Measurements from ENCODE around the gene RNF17.

Gene RNF17

GRCh38 chr13:24863748-24864540, 100.0 kb downstream of the RNF17 start:
- no peak for DNase-seq

- no peak for DNase-seq
Measured at GRCh38 chr13:24864579-24864978, 100.6 kb downstream of the RNF17 start.

GRCh38 chr13:24865163-24865953, 101.4 kb downstream of the RNF17 start:
- no peak for DNase-seq

- no peak for DNase-seq
Measured at GRCh38 chr13:24866488-24866887, 102.5 kb downstream of the RNF17 start.

GRCh38 chr13:24868874-24869273, 104.9 kb downstream of the RNF17 start:
- no peak for DNase-seq

GRCh38 chr13:24870380-24870760, 106.4 kb downstream of the RNF17 start:
- no peak for DNase-seq

- DNase-seq, result no peak
Measured at GRCh38 chr13:24875566-24875965, 111.6 kb downstream of the RNF17 start.

GRCh38 chr13:24877531-24877930, 113.6 kb downstream of the RNF17 start:
- no peak for DNase-seq

- no peak for DNase-seq
Measured at GRCh38 chr13:24878340-24878739, 114.4 kb downstream of the RNF17 start.

- DNase-seq, result no peak
Measured at GRCh38 chr13:24882665-24883064, 118.7 kb downstream of the RNF17 start.

GRCh38 chr13:24887759-24888158, 123.8 kb downstream of the RNF17 start:
- DNase-seq, result no peak

GRCh38 chr13:24888291-24888931, 124.4 kb downstream of the RNF17 start:
- no peak for DNase-seq

- DNase-seq, result no peak
Measured at GRCh38 chr13:24890256-24890655, 126.3 kb downstream of the RNF17 start.

GRCh38 chr13:24891476-24892108, 127.6 kb downstream of the RNF17 start:
- DNase-seq, result no peak

GRCh38 chr13:24892829-24893228, 128.9 kb downstream of the RNF17 start:
- no peak for DNase-seq

GRCh38 chr13:24893863-24894262, 129.9 kb downstream of the RNF17 start:
- DNase-seq, result no peak

- DNase-seq, result no peak
Measured at GRCh38 chr13:24894277-24894971, 130.5 kb downstream of the RNF17 start.

- no peak for DNase-seq
Measured at GRCh38 chr13:24894972-24895300, 131.0 kb downstream of the RNF17 start.

GRCh38 chr13:24896061-24896460, 132.1 kb downstream of the RNF17 start:
- DNase-seq, result no peak

GRCh38 chr13:24897293-24897692, 133.3 kb downstream of the RNF17 start:
- no peak for DNase-seq

- DNase-seq, result no peak
Measured at GRCh38 chr13:24899601-24900000, 135.6 kb downstream of the RNF17 start.

GRCh38 chr13:24900507-24900906, 136.5 kb downstream of the RNF17 start:
- no peak for DNase-seq

GRCh38 chr13:24905242-24905641, 141.3 kb downstream of the RNF17 start:
- DNase-seq, result no peak

Data from DMS 273 treated with DMSO at 0.1 percent for 48 hours (cell line).